Naive thymus-derived CD4-positive, alpha-beta T cell (primary cell): Measurements from ENCODE around the gene CCDC61. TPM values are rescaled to one million over a fixed set of nuclear protein-coding genes. Genes with fewer than 3 reads are reported as not detected.

ENCODE experiments used
- ATAC-seq: fragments of 150-1000 bp; cut with Tn5 transposase; 2 replicates; pipeline ENCODE4 v1.10.0; 2021; ENCODE audit warnings: mild to moderate bottlenecking, moderate library complexity
- CTCF ChIA-PET: fragments of 350-600 bp; sonication (Branson Sonifier 250); formaldehyde crosslinking; loops from one replicate; lab custom pipeline; 2021; ENCODE audit warnings: antibody characterized with exemption; lab: Charles Lee
- POLR2A ChIA-PET: fragments of 350-600 bp; sonication (Branson Sonifier 250); formaldehyde crosslinking; loops from one replicate; lab custom pipeline; 2021; ENCODE audit warnings: antibody characterized with exemption, inconsistent platforms; lab: Charles Lee
- DNase-seq, 9 donors: peaks; one replicate each; pipeline versions ENCODE4 v3.0.0 to v3.0.0-alpha.2; 2020 to 2022; ENCODE audit warnings: mixed read lengths in 1 of 9
- H3K27ac ChIP-seq: one replicate; pipeline ENCODE4 v1.7.0; 2013; ENCODE audit warnings: mild to moderate bottlenecking, low read depth, low read length, moderate library complexity
- H3K27me3 ChIP-seq, 2 donors: one replicate each; pipeline ENCODE4 v1.7.0; 2013; ENCODE audit warnings: low read length in 2 of 2, mild to moderate bottlenecking in 2 of 2, moderate library complexity in 2 of 2; ENCODE audit not compliant: control insufficient read depth in 2 of 2, insufficient read depth in 2 of 2
- H3K36me3 ChIP-seq, 3 experiments: 1 replicate in 2 of 3; 2 replicates in 1 of 3; pipeline ENCODE4 v1.7.0; 2013; ENCODE audit warnings: low read length in 3 of 3, mild to moderate bottlenecking in 3 of 3, moderate library complexity in 1 of 3; ENCODE audit not compliant: insufficient read depth in 3 of 3, control insufficient read depth in 2 of 3
- H3K4me1 ChIP-seq, 2 donors: one replicate each; pipeline ENCODE4 v1.7.0; 2013; ENCODE audit warnings: low read length in 2 of 2, mild to moderate bottlenecking in 2 of 2, moderate library complexity in 1 of 2; ENCODE audit not compliant: control insufficient read depth in 2 of 2, insufficient read depth in 2 of 2
- H3K4me3 ChIP-seq: 2 replicates; pipeline ENCODE4 v1.7.0; 2013; ENCODE audit warnings: mild to moderate bottlenecking, low read length
- H3K9me3 ChIP-seq, 3 experiments: 1 replicate in 2 of 3; 2 replicates in 1 of 3; pipeline ENCODE4 v1.7.0; 2013; ENCODE audit warnings: low read length in 3 of 3; ENCODE audit not compliant: control insufficient read depth in 2 of 3
- H3K27ac Mint-ChIP-seq, 9 donors: one replicate each; pipeline ENCODE4 v1.8.0; 2020 to 2022; ENCODE audit warnings: mixed read lengths in 9 of 9, mild to moderate bottlenecking in 8 of 9, moderate library complexity in 5 of 9, inconsistent platforms in 2 of 9
- H3K27me3 Mint-ChIP-seq, 5 donors: one replicate each; pipeline ENCODE4 v1.8.0; 2021 to 2022; ENCODE audit warnings: mixed read lengths in 5 of 5, mild to moderate bottlenecking in 1 of 5
- H3K36me3 Mint-ChIP-seq, 5 donors: one replicate each; pipeline ENCODE4 v1.8.0; 2020 to 2022; ENCODE audit warnings: mixed read lengths in 5 of 5, mild to moderate bottlenecking in 3 of 5, inconsistent platforms in 1 of 5
- H3K4me1 Mint-ChIP-seq, 7 donors: one replicate each; pipeline ENCODE4 v1.8.0; 2020 to 2022; ENCODE audit warnings: mixed read lengths in 7 of 7, mild to moderate bottlenecking in 3 of 7, inconsistent platforms in 1 of 7
- H3K4me3 Mint-ChIP-seq, 10 donors: one replicate each; pipeline ENCODE4 v1.8.0; 2020 to 2022; ENCODE audit warnings: mild to moderate bottlenecking in 10 of 10, mixed read lengths in 10 of 10, moderate library complexity in 6 of 10, inconsistent platforms in 2 of 10
- H3K9me3 Mint-ChIP-seq, 11 donors: one replicate each; pipeline ENCODE4 v1.8.0; 2020 to 2022; ENCODE audit warnings: mixed read lengths in 11 of 11, mild to moderate bottlenecking in 4 of 11, inconsistent platforms in 1 of 11, moderate library complexity in 1 of 11
- intact Hi-C, 2 donors: fragments of 100-400 bp; cut with micrococcal nuclease; formaldehyde crosslinking; loops; one replicate each; pipeline ENCODE4 v1.15.1; 2023
- polyA plus RNA-seq, 2 donors: library from polyadenylated mRNA; unstranded; fragments of 300-500 nt; fragmentation: Illumina TruSeq; gene quantifications; one replicate each; pipeline ENCODE4 v1.2.3, GENCODE V29; 2021
- total RNA-seq, 6 experiments: library from RNA in 5 of 6; stranded (reverse) in 5 of 6; gene quantifications; 1 replicate in 5 of 6; 2 replicates in 1 of 6; pipeline ENCODE4 v1.2.3 and lab custom pipeline; 2021 to 2026

Gene CCDC61
- total and polyA plus RNA-seq, 7 experiments from 2014 or later = 10.1 to 35.8 (median 15.6) TPM

DNA sequence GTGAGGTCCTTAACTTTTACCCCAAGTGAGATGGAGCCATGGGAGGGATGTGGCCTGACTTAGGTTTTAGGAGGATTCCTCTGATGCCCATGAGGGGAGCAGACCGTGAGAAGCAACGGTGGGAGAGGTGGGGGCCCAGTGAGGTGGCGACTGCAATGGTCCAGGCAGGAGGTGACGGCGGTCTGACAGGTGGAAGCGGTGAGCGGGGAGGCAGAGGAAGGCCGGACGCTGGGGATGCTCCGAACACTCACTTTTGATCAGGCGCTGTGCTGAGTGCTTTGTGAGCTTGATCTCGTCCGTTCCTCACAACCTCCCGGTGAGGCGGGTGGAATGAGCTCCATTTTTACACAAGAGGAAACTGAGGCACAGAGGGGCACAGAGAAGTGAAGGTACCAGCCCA lies 33.2 kb upstream of the CCDC61 start:
- Histone ChIP-seq H3K27me3 (no peaks in the 10 kb centered on the region), H3K36me3 (no peaks in the 10 kb centered on the region), H3K4me3 (no peak overlapping the region), H3K9me3 (no peaks in the 10 kb centered on the region), H3K27ac (no peak overlapping the region), H3K4me1 (no peaks in the 10 kb centered on the region)
- ChIA-PET CTCF (interaction anchor here (0.6 kb wide), 2 partner anchors 18 to 461 kb away, joined by 3 read pairs; no protein-coding TSS in a partner anchor), POLR2A (no interaction called here)
- Mint-ChIP-seq H3K36me3 (peaks cover 0 to 9% (median 0%) of the 10 kb centered on the region in 5 donors), H3K27ac (no peak overlapping the region), H3K9me3 (peaks cover 0 to 8% (median 0%) of the 10 kb centered on the region in 11 donors), H3K4me1 (peaks cover 0 to 6% (median 0%) of the 10 kb centered on the region in 7 donors), H3K27me3 (peaks cover 41 to 70% (median 61%) of the 10 kb centered on the region in 5 donors), H3K4me3 (no peak overlapping the region)
- intact Hi-C loops = no loop called here
- no peak for ATAC-seq
- DNase-seq = no peak

DNA sequence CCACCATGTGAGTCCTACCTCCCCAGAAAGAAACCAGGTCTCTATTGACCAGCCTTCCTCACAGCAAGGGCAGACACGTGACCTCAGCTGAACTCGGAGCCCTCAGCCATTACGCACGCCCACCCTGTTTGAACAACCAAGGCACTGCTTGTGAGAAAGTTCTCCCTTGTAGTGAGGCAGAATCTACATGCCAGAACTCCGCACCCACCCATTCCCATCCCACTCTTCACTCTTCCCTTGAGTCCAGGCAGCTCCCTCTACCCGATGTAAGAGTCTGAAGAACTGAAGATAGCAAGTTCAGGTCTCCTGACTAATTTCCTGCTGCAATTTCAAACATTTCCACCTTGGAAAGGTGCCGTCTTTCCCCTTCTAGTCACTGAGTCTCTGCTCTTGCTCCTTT lies 28.0 kb upstream of the CCDC61 start:
- no peaks in the 10 kb centered on the region for H3K36me3 ChIP-seq
- H3K9me3 Mint-ChIP-seq = peaks cover 0 to 4% (median 0%) of the 10 kb centered on the region in 11 donors
- no peak overlapping the region for H3K4me3 Mint-ChIP-seq
- H3K27me3 ChIP-seq = no peaks in the 10 kb centered on the region
- no peak overlapping the region for H3K27ac Mint-ChIP-seq
- H3K27me3 Mint-ChIP-seq = peaks cover 58 to 79% (median 68%) of the 10 kb centered on the region in 5 donors
- no peak for DNase-seq
- H3K4me3 ChIP-seq = no peak overlapping the region
- ATAC-seq = no peak
- H3K4me1 Mint-ChIP-seq = peaks cover 10 to 13% (median 12%) of the 10 kb centered on the region in 7 donors
- intact Hi-C loops = no loop called here
- ChIA-PET POLR2A (no interaction called here), CTCF (no interaction called here)
- no peak overlapping the region for H3K27ac ChIP-seq
- H3K4me1 ChIP-seq = peaks cover 6 to 7% of the 10 kb centered on the region in 2 donors
- H3K36me3 Mint-ChIP-seq = peaks cover 0 to 2% (median 0%) of the 10 kb centered on the region in 5 donors
- H3K9me3 ChIP-seq = no peaks in the 10 kb centered on the region

DNA sequence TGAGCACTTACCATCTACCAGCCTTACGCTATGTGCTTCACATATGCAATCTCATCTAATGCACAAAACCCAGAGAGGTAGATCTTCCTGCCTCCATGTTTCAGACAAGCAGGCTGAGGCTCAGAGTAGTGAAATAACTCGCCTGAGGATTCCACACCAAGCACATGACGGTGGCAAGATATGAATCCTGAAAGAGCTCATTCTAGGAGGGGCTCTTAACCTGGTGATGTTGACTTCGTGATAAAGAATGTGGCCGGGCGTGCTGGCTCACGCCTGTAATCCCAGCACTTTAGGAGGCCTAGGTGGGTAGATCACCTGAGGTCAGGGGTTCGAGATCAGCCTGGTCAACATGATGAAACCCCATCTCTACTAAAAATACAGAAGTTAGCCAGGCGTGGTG lies 26.6 kb upstream of the CCDC61 start:
- intact Hi-C loops = no loop called here
- H3K4me3 ChIP-seq = no peak overlapping the region
- ChIA-PET POLR2A (no interaction called here), CTCF (interaction anchor here (0.5 kb wide), 1 partner anchor 872 kb away, joined by 3 read pairs; no protein-coding TSS in a partner anchor)
- no peaks in the 10 kb centered on the region for H3K27me3 ChIP-seq
- H3K9me3 ChIP-seq = no peaks in the 10 kb centered on the region
- Mint-ChIP-seq H3K36me3 (peaks cover 0 to 6% (median 0%) of the 10 kb centered on the region in 5 donors), H3K9me3 (peaks cover 0 to 2% (median 0%) of the 10 kb centered on the region in 11 donors), H3K27ac (no peak overlapping the region), H3K27me3 (peaks cover 63 to 72% (median 68%) of the 10 kb centered on the region in 5 donors), H3K4me3 (no peak overlapping the region), H3K4me1 (peaks cover 15 to 19% (median 18%) of the 10 kb centered on the region in 7 donors)
- DNase-seq (no peak), ATAC-seq (no peak)
- H3K27ac ChIP-seq = no peak overlapping the region
- peaks cover 11 to 12% of the 10 kb centered on the region in 2 donors for H3K4me1 ChIP-seq
- no peaks in the 10 kb centered on the region for H3K36me3 ChIP-seq

DNA sequence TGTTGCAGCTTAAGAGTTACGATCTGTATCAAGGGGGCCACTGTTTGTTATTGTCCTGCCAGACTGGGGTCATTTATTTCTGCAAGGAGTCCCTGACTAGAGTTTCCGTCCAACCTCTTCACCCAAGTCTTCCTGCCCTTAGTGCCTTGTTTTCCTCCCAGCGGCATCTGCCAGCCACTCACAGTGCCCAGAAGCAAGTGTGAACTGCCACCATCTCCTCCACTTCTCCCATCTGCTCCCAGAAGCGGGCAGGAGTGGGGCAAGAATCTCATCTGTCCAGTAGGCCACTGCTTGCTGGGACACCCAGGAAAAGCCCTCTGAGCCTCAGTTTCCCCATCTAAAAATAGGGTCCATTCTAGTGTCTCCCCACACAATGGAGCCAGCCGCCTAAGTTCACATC lies 25.6 kb upstream of the CCDC61 start:
- peaks cover 0 to 7% (median 0%) of the 10 kb centered on the region in 5 donors for H3K36me3 Mint-ChIP-seq
- ChIA-PET CTCF (interaction anchor here (0.6 kb wide), 1 partner anchor 543 kb away, joined by 3 read pairs; no protein-coding TSS in a partner anchor), POLR2A (no interaction called here)
- no peak overlapping the region for H3K4me3 ChIP-seq
- H3K27me3 ChIP-seq = peaks cover 0 to 5% of the 10 kb centered on the region in 2 donors
- H3K36me3 ChIP-seq = no peaks in the 10 kb centered on the region
- no peak overlapping the region for H3K27ac ChIP-seq
- intact Hi-C loops = no loop called here
- H3K27ac Mint-ChIP-seq = no peak overlapping the region
- no peak overlapping the region for H3K4me3 Mint-ChIP-seq
- DNase-seq (no peak), ATAC-seq (no peak)
- H3K4me1 ChIP-seq = peaks cover 11 to 12% of the 10 kb centered on the region in 2 donors
- peaks cover 15 to 24% (median 19%) of the 10 kb centered on the region in 7 donors for H3K4me1 Mint-ChIP-seq
- peaks cover 69 to 72% (median 70%) of the 10 kb centered on the region in 5 donors for H3K27me3 Mint-ChIP-seq
- no peaks in the 10 kb centered on the region for H3K9me3 ChIP-seq
- peaks cover 0 to 2% (median 0%) of the 10 kb centered on the region in 11 donors for H3K9me3 Mint-ChIP-seq

DNA sequence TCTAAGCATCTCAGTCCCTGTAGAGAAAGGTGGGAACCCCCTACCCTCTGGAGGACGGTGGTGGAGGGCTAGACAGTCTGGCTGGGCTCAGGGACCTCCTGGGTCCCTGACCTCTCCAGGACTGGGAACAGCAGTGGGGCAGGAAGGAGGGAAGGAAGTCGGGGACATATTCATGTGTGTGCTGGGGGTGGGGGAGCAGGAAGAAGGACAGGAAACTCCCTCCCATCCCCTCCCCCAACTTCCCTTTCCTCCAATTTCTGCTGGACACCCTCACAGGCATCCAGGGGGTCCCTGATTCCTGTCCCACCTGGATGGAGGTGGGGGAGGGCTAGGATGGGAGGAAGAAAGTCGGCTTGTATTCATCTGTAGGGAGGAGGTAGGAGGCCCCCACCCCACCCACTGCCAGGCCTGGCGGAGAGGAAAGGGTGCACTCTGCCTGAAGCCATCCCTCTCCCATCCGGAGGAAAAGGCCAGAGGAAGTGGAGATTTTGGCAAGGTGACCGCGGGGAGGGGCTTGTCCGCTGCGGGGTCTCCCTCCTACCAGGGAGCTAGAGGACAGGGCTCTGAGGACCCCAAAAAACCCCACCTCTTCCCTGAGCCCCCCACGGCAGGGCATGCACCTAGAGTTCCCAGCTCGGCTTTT lies 23.9 kb upstream of the CCDC61 start:
- no peak overlapping the region for H3K27ac Mint-ChIP-seq
- DNase-seq (no peak), ATAC-seq (no peak)
- Histone ChIP-seq H3K4me1 (peaks cover 11 to 12% of the 10 kb centered on the region in 2 donors), H3K36me3 (no peaks in the 10 kb centered on the region), H3K27ac (no peak overlapping the region), H3K9me3 (no peaks in the 10 kb centered on the region), H3K4me3 (no peak overlapping the region), H3K27me3 (peaks cover 0 to 11% of the 10 kb centered on the region in 2 donors)
- ChIA-PET POLR2A (no interaction called here), CTCF (interaction anchor here (0.9 kb wide), 1 partner anchor 14 kb away, joined by 3 read pairs; no protein-coding TSS in a partner anchor)
- H3K36me3 Mint-ChIP-seq = peaks cover 0 to 9% (median 2%) of the 10 kb centered on the region in 5 donors
- intact Hi-C loops = no loop called here
- H3K9me3 Mint-ChIP-seq = peaks cover 0 to 3% (median 0%) of the 10 kb centered on the region in 11 donors
- H3K27me3 Mint-ChIP-seq = peaks cover 73 to 76% (median 74%) of the 10 kb centered on the region in 5 donors
- peak overlapping the region in 6 of 10 donors; percentile 2 to 80 (median 51) for H3K4me3 Mint-ChIP-seq
- H3K4me1 Mint-ChIP-seq = peaks cover 18 to 26% (median 21%) of the 10 kb centered on the region in 7 donors

DNA sequence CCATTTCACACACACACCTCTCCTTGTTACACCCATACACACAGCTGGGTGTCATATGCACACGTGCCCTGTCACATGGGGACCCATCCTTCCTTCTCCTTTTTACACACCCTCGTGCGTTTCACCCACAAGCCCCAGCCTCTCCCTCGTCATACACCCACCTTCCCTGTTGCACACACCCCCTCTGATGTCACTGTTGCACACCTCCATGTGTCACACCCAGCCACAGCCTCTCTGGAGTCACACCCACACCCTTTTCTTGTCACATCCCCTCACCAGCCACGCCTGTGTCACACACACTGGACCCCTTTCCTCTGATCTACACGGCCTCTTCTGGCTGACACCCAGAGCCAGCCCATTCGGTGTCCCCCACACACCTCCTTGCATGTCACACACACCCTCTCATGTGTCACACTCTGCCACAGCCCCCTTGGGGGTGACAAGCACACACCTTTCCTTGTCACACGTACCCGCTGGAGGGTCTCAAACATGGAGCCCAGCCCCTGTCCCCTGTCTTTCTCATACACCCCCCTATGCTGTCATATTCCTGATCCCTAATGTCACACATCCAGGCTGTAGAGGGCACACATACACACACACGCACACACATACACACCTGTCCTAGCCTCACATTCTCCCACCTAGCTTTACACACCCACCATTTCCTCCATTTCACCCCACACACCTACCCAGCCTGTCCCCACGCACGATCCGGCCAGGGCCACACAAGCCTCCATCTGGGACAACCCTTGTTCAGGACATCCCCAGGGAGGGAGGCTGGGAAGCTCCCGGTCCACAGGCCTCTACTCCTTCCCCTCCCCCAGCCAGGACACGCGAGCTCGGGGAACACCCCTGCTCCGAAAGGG lies 23.0 kb upstream of the CCDC61 start:
- intact Hi-C loops = no loop called here
- Mint-ChIP-seq H3K27me3 (peaks cover 76 to 81% (median 80%) of the 10 kb centered on the region in 5 donors), H3K4me1 (peaks cover 18 to 26% (median 21%) of the 10 kb centered on the region in 7 donors), H3K9me3 (peaks cover 0 to 3% (median 0%) of the 10 kb centered on the region in 11 donors), H3K36me3 (peaks cover 0 to 9% (median 2%) of the 10 kb centered on the region in 5 donors), H3K4me3 (peak overlapping the region; percentile 5 to 80 (median 52)), H3K27ac (peak overlapping the region in 4 of 9 donors; percentile 11 to 89 (median 56))
- no peaks in the 10 kb centered on the region for H3K9me3 ChIP-seq
- ATAC-seq = peak; percentile 82
- CTCF ChIA-PET = interaction anchor here (0.9 kb wide), 1 partner anchor 15 kb away, joined by 3 read pairs; no protein-coding TSS in a partner anchor
- peak in 7 of 9 donors; percentile 32 to 75 (median 39) for DNase-seq
- no peak overlapping the region for H3K4me3 ChIP-seq
- H3K36me3 ChIP-seq = no peaks in the 10 kb centered on the region
- peaks cover 11 to 12% of the 10 kb centered on the region in 2 donors for H3K4me1 ChIP-seq
- H3K27me3 ChIP-seq = peaks cover 0 to 11% of the 10 kb centered on the region in 2 donors
- no peak overlapping the region for H3K27ac ChIP-seq
- POLR2A ChIA-PET = no interaction called here
